HEK293 (cell line): Measurements from ENCODE around the gene CATSPER1.

Experiments used
- CTCF ChIA-PET: fragments of 350-600 bp; formaldehyde crosslinking; extraction: SDS; loops from one replicate; lab custom pipeline; 2021; ENCODE audit warnings: antibody characterized with exemption; lab: Yijun Ruan, JAX
- POLR2A ChIA-PET: fragments of 300-600 bp; formaldehyde crosslinking; extraction: SDS; loops from one replicate; lab custom pipeline; 2020; ENCODE audit warnings: antibody characterized with exemption, inconsistent platforms; lab: Yijun Ruan, JAX
- H3K27ac ChIP-seq: fragments of 200-500 bp; sonication (Bioruptor generic); 2 replicates; pipeline ENCODE4 v1.5.1; 2014; ENCODE audit warnings: low read depth, low read length, control low read depth, inconsistent platforms; ENCODE audit errors: extremely low read depth
- H3K36me3 ChIP-seq, 2 experiments: fragments of 200-500 bp in 1 of 2; sonication (Bioruptor generic) in 1 of 2; 1 replicate in 1 of 2; 2 replicates in 1 of 2; pipeline ENCODE4 v1.5.1; 2014 to 2017; ENCODE audit warnings: inconsistent platforms in 2 of 2, low read length in 2 of 2; ENCODE audit not compliant: control insufficient read depth in 2 of 2, insufficient read depth in 1 of 2
- H3K4me1 ChIP-seq: fragments of 200-500 bp; sonication (Bioruptor generic); 2 replicates; pipeline ENCODE4 v1.5.1; 2014; ENCODE audit warnings: mild to moderate bottlenecking, low read length, inconsistent platforms; ENCODE audit not compliant: control insufficient read depth, insufficient read depth
- H3K4me3 ChIP-seq: 2 replicates; pipeline ENCODE4 v1.5.1; 2011; ENCODE audit warnings: low read depth, mild to moderate bottlenecking, control low read depth, low read length, moderate library complexity
- H3K9me3 ChIP-seq: fragments of 200-500 bp; sonication (Bioruptor generic); 2 replicates; pipeline ENCODE4 v1.5.1; 2014; ENCODE audit warnings: low read depth, low read length, inconsistent platforms; ENCODE audit not compliant: control insufficient read depth, insufficient read depth
- CTCF ChIP-seq: fragments of 450-650 bp; formaldehyde crosslinking; IDR thresholded peaks from 2 replicates; pipeline ENCODE4 v1.5.1; 2016; ENCODE audit warnings: missing biosample characterization, missing genetic modification characterization
- KLF8 ChIP-seq: fragments of 450-650 bp; formaldehyde crosslinking; IDR thresholded peaks from 2 replicates; pipeline ENCODE4 v1.5.1; 2016; ENCODE audit warnings: missing biosample characterization, missing genetic modification characterization
- KLF9 ChIP-seq: fragments of 450-650 bp; formaldehyde crosslinking; IDR thresholded peaks from 2 replicates; pipeline ENCODE4 v1.5.1; 2016; ENCODE audit warnings: missing biosample characterization, missing genetic modification characterization, low read depth
- OVOL3 ChIP-seq: fragments of 450-650 bp; formaldehyde crosslinking; IDR thresholded peaks from 2 replicates; pipeline ENCODE4 v1.5.1; 2016; ENCODE audit warnings: missing biosample characterization, missing genetic modification characterization
- PATZ1 ChIP-seq: fragments of 450-650 bp; formaldehyde crosslinking; IDR thresholded peaks from 2 replicates; pipeline ENCODE4 v1.5.1; 2016; ENCODE audit warnings: missing biosample characterization, missing genetic modification characterization
- SETDB1 ChIP-seq: IDR thresholded peaks from one replicate; pipeline ENCODE4 v1.6.1; 2017; ENCODE audit warnings: mild to moderate bottlenecking, low read length, moderate library complexity, mixed read lengths; ENCODE audit not compliant: insufficient read length
- SP2 ChIP-seq: fragments of 450-650 bp; formaldehyde crosslinking; IDR thresholded peaks from 2 replicates; pipeline ENCODE4 v1.5.1; 2016; ENCODE audit warnings: missing biosample characterization, missing genetic modification characterization
- SP3 ChIP-seq: fragments of 450-650 bp; formaldehyde crosslinking; IDR thresholded peaks from 2 replicates; pipeline ENCODE4 v1.5.1; 2016; ENCODE audit warnings: missing biosample characterization, missing genetic modification characterization
- ZBTB20 ChIP-seq: fragments of 450-650 bp; formaldehyde crosslinking; IDR thresholded peaks from 2 replicates; pipeline ENCODE4 v1.5.1; 2016; ENCODE audit warnings: missing biosample characterization, missing genetic modification characterization
- ZBTB26 ChIP-seq: fragments of 450-650 bp; formaldehyde crosslinking; optimal IDR thresholded peaks from 2 replicates; pipeline ENCODE3; 2016; ENCODE audit warnings: missing biosample characterization, mild to moderate bottlenecking, missing genetic modification characterization
- ZBTB48 ChIP-seq: fragments of 450-650 bp; formaldehyde crosslinking; IDR thresholded peaks from 2 replicates; pipeline ENCODE4 v1.5.1; 2016; ENCODE audit warnings: missing biosample characterization, missing genetic modification characterization
- ZEB2 ChIP-seq: fragments of 450-650 bp; formaldehyde crosslinking; IDR thresholded peaks from 2 replicates; pipeline ENCODE4 v1.5.1; 2016; ENCODE audit warnings: missing biosample characterization, missing genetic modification characterization
- ZFP41 ChIP-seq: fragments of 450-650 bp; formaldehyde crosslinking; IDR thresholded peaks from 2 replicates; pipeline ENCODE4 v1.5.1; 2016; ENCODE audit warnings: missing biosample characterization, missing genetic modification characterization, borderline replicate concordance
- ZFP69B ChIP-seq: fragments of 450-650 bp; formaldehyde crosslinking; IDR thresholded peaks from 2 replicates; pipeline ENCODE4 v1.5.1; 2016; ENCODE audit warnings: missing biosample characterization, missing genetic modification characterization
- ZNF266 ChIP-seq: fragments of 450-650 bp; formaldehyde crosslinking; IDR thresholded peaks from 2 replicates; pipeline ENCODE4 v1.5.1; 2016; ENCODE audit warnings: missing biosample characterization, missing genetic modification characterization, low read depth
- ZNF280C ChIP-seq: fragments of 450-650 bp; formaldehyde crosslinking; IDR thresholded peaks from 2 replicates; pipeline ENCODE4 v1.5.1; 2016; ENCODE audit warnings: missing biosample characterization, missing genetic modification characterization
- ZNF335 ChIP-seq: fragments of 450-650 bp; formaldehyde crosslinking; conservative IDR thresholded peaks from 2 replicates; pipeline ENCODE4 v1.5.1; 2016; ENCODE audit warnings: missing biosample characterization, missing genetic modification characterization
- ZNF398 ChIP-seq: fragments of 450-650 bp; formaldehyde crosslinking; IDR thresholded peaks from 2 replicates; pipeline ENCODE4 v1.5.1; 2017; ENCODE audit warnings: missing biosample characterization, missing genetic modification characterization
- ZNF423 ChIP-seq: fragments of 450-650 bp; formaldehyde crosslinking; IDR thresholded peaks from 2 replicates; pipeline ENCODE4 v1.5.1; 2016; ENCODE audit warnings: missing biosample characterization, missing genetic modification characterization
- ZNF433 ChIP-seq: fragments of 450-650 bp; formaldehyde crosslinking; IDR thresholded peaks from 2 replicates; pipeline ENCODE4 v1.5.1; 2016; ENCODE audit warnings: missing biosample characterization, missing genetic modification characterization, low read depth
- ZNF514 ChIP-seq: fragments of 450-650 bp; formaldehyde crosslinking; IDR thresholded peaks from 2 replicates; pipeline ENCODE4 v1.5.1; 2016; ENCODE audit warnings: missing biosample characterization, missing genetic modification characterization
- ZNF585B ChIP-seq: fragments of 450-650 bp; formaldehyde crosslinking; IDR thresholded peaks from 2 replicates; pipeline ENCODE4 v1.5.1; 2016; ENCODE audit warnings: missing biosample characterization, missing genetic modification characterization
- ZNF692 ChIP-seq: fragments of 450-650 bp; formaldehyde crosslinking; IDR thresholded peaks from 2 replicates; pipeline ENCODE4 v1.5.1; 2016; ENCODE audit warnings: missing biosample characterization, missing genetic modification characterization
- ZNF785 ChIP-seq: fragments of 450-650 bp; formaldehyde crosslinking; IDR thresholded peaks from 2 replicates; pipeline ENCODE4 v1.5.1; 2016; ENCODE audit warnings: missing biosample characterization, missing genetic modification characterization
- ZSCAN30 ChIP-seq: fragments of 450-650 bp; IDR thresholded peaks from 2 replicates; pipeline ENCODE4 v1.5.1; 2018; ENCODE audit warnings: missing biosample characterization, mild to moderate bottlenecking, missing genetic modification characterization, moderate library complexity
- ZXDB ChIP-seq: fragments of 450-650 bp; formaldehyde crosslinking; IDR thresholded peaks from 2 replicates; pipeline ENCODE4 v1.5.1; 2016; ENCODE audit warnings: missing biosample characterization, missing genetic modification characterization

Gene CATSPER1

GRCh38 chr11:66069715-66070603, 43.7 kb upstream of the CATSPER1 start, which contains the start of gene PACS1:
TSS of gene PACS1 (plus strand) at chr11:66070272. CDS start at chr11:66070487, 215 bp downstream.
- peaks cover 8 to 63% of the 10 kb centered on the region in 2 experiments for H3K36me3 ChIP-seq
- ChIA-PET CTCF (interaction anchor here (0.5 to 5.4 kb wide), 14 partner anchors 12 to 197 kb away, joined by 3 to 61 read pairs (median 8); no protein-coding TSS in a partner anchor), POLR2A (interaction anchor here (0.6 to 1.5 kb wide), 3 partner anchors 14 to 65 kb away, joined by 3 to 7 read pairs (median 3); no protein-coding TSS in a partner anchor)
- H3K9me3 ChIP-seq = no peaks in the 10 kb centered on the region
- peak within 1 kb of the TSS; percentile 81 for H3K27ac ChIP-seq
- H3K4me3 ChIP-seq = peak within 1 kb of the TSS; percentile 76
- no peaks in the 10 kb centered on the region; the same call in none of the 2 replicates for H3K4me1 ChIP-seq
- no peak for TF ChIP-seq ZNF266 (tag by site-specific recombination)
- no peak for TF ChIP-seq ZNF280C (tag by site-specific recombination)
- TF ChIP-seq ZBTB48 (tag by site-specific recombination) = peak; percentile 36; the same call in 1 of the 2 replicates
- TF ChIP-seq ZNF785 (tag by site-specific recombination) = no peak
- no peak for TF ChIP-seq ZNF423 (tag by site-specific recombination)
- TF ChIP-seq CTCF = 0 out of 2 replicates have a peak, but pooled peaks have one; percentile 11
- TF ChIP-seq ZFP69B (tag by site-specific recombination) = 0 out of 2 replicates have a peak, but pooled peaks have one; percentile 24
- peak; percentile 69 for TF ChIP-seq SP3
- no peak for TF ChIP-seq ZNF433
- TF ChIP-seq KLF8 = 0 out of 2 replicates have a peak, but pooled peaks have one; percentile 11
- TF ChIP-seq KLF9 (tag by site-specific recombination) = peak; percentile 36; the same call in 1 of the 2 replicates
- TF ChIP-seq ZNF514 (tag by site-specific recombination) = no peak
- no peak for TF ChIP-seq ZFP41 (tag by site-specific recombination)
- TF ChIP-seq ZNF398 (tag by site-specific recombination) = peak; percentile 46; the same call in 1 of the 2 replicates
- peak; percentile 90 for TF ChIP-seq ZBTB26 (tag by site-specific recombination)
- TF ChIP-seq ZXDB (tag by site-specific recombination) = 0 out of 2 replicates have a peak, but pooled peaks have one; percentile 34
- peak; percentile 33; the same call in 1 of the 2 replicates for TF ChIP-seq ZBTB20 (tag by site-specific recombination)
- 0 out of 2 replicates have a peak, but pooled peaks have one; percentile 28 for TF ChIP-seq ZSCAN30 (tag by site-specific recombination)
- peak; percentile 88 for TF ChIP-seq ZNF335 (tag by site-specific recombination)
- no peak for TF ChIP-seq OVOL3 (tag by site-specific recombination)
- TF ChIP-seq ZEB2 (tag by site-specific recombination) = 0 out of 2 replicates have a peak, but pooled peaks have one; percentile 18
- peak; percentile 58; the same call in 1 of the 2 replicates for TF ChIP-seq ZNF692 (tag by site-specific recombination)
- peak; percentile 51 for TF ChIP-seq ZNF585B (tag by site-specific recombination)
- TF ChIP-seq SETDB1 = no peak
- TF ChIP-seq SP2 = peak; percentile 44
- peak; percentile 72 for TF ChIP-seq PATZ1 (tag by site-specific recombination)
